ENCODE results near the gene LDLRAD4.
"Not testable (repeated sequence)": the region's sequence is repeated elsewhere in the genome, so short reads cannot be mapped to it uniquely, and the experiment has no call there.

Gene LDLRAD4

GRCh38 chr18:13485182-13485581 lies 266.6 kb downstream of the LDLRAD4 start:
- DNase-seq (ENCODE audit: low read depth in 2 of 2) = no peak

- no peak for DNase-seq (ENCODE audit: low read depth in 2 of 2)
These were observed 267.0 kb downstream of the LDLRAD4 start for GRCh38 chr18:13485604-13486003.

- DNase-seq (ENCODE audit: low read depth in 2 of 2) = no peak
These were observed 267.7 kb downstream of the LDLRAD4 start for GRCh38 chr18:13486284-13486683.

- no peak for DNase-seq (ENCODE audit: low read depth in 2 of 2)
These were observed 268.1 kb downstream of the LDLRAD4 start for GRCh38 chr18:13486686-13487085.

GRCh38 chr18:13487237-13487636 lies 268.7 kb downstream of the LDLRAD4 start:
- DNase-seq (ENCODE audit: low read depth in 2 of 2) = no peak

- no peak for DNase-seq (ENCODE audit: low read depth in 2 of 2)
These were observed 269.8 kb downstream of the LDLRAD4 start for GRCh38 chr18:13488281-13488929.

- not testable (repeated sequence) for DNase-seq (ENCODE audit: low read depth in 2 of 2)
These were observed 270.7 kb downstream of the LDLRAD4 start for GRCh38 chr18:13489303-13489702.

GRCh38 chr18:13491138-13491537 lies 272.6 kb downstream of the LDLRAD4 start:
- DNase-seq (ENCODE audit: low read depth in 2 of 2) = no peak

- DNase-seq (ENCODE audit: low read depth in 2 of 2) = no peak
These were observed 273.8 kb downstream of the LDLRAD4 start for GRCh38 chr18:13492314-13492713.

- DNase-seq (ENCODE audit: low read depth in 2 of 2) = no peak
These were observed 274.5 kb downstream of the LDLRAD4 start for GRCh38 chr18:13493079-13493478.

- no peak for DNase-seq (ENCODE audit: low read depth in 2 of 2)
These were observed 275.2 kb downstream of the LDLRAD4 start for GRCh38 chr18:13493725-13494124.

GRCh38 chr18:13494871-13495445 lies 276.4 kb downstream of the LDLRAD4 start:
- no peak for DNase-seq (ENCODE audit: low read depth in 2 of 2)

GRCh38 chr18:13495961-13496360 lies 277.4 kb downstream of the LDLRAD4 start:
- no peak for DNase-seq (ENCODE audit: low read depth in 2 of 2)

GRCh38 chr18:13496691-13497281 lies 278.2 kb downstream of the LDLRAD4 start:
- DNase-seq (ENCODE audit: low read depth in 2 of 2) = no peak

GRCh38 chr18:13499803-13500202 lies 281.2 kb downstream of the LDLRAD4 start:
- no peak for DNase-seq (ENCODE audit: low read depth in 2 of 2)

GRCh38 chr18:13500227-13500865 lies 281.8 kb downstream of the LDLRAD4 start:
- DNase-seq (ENCODE audit: low read depth in 2 of 2) = no peak

- no peak for DNase-seq (ENCODE audit: low read depth in 2 of 2)
These were observed 282.4 kb downstream of the LDLRAD4 start for GRCh38 chr18:13500869-13501542.

- no peak for DNase-seq (ENCODE audit: low read depth in 2 of 2)
These were observed 283.0 kb downstream of the LDLRAD4 start for GRCh38 chr18:13501543-13501887.

- DNase-seq (ENCODE audit: low read depth in 2 of 2) = peak in 1 of 2 donors; percentile 3
These were observed 283.3 kb downstream of the LDLRAD4 start for GRCh38 chr18:13501891-13502290.

- no peak for DNase-seq (ENCODE audit: low read depth in 2 of 2)
These were observed 284.0 kb downstream of the LDLRAD4 start for GRCh38 chr18:13502585-13502984.

- DNase-seq (ENCODE audit: low read depth in 2 of 2) = no peak
These were observed 285.3 kb downstream of the LDLRAD4 start for GRCh38 chr18:13503836-13504235.

GRCh38 chr18:13505780-13506345 lies 287.3 kb downstream of the LDLRAD4 start:
- no peak for DNase-seq (ENCODE audit: low read depth in 2 of 2)
